HG02840 (cell line): ENCODE measurements around the gene TPRG1L.

Source experiments
- ATAC-seq: cut with Tn5 transposase; IDR thresholded peaks from one replicate; pipeline ENCODE4 v1.9.1; 2021; ENCODE audit warnings: mild to moderate bottlenecking, moderate library complexity, moderate number of reproducible peaks; ENCODE audit not compliant: unreplicated experiment, low FRiP score

The TPRG1L gene

DNA sequence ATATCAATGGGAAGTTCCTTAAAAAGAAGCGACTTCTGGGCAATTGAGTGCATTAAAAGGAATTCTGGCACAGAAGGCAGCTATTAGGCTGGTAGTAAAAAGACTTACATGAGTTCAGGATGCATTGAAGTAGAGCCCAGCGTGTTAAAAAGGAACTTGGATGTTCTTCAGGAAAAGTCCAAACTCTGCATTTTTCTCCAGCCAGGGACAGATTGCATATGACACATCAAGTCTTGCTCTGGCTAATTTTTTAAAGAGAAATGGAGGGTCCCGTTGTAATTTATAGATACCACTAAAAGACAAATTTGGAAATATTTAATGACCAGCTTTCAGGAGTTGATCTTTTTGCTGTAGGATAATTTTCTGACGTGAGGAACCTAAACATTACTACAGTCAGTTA, 1.2 kb downstream of the TPRG1L start:
- ATAC-seq = no peak

DNA sequence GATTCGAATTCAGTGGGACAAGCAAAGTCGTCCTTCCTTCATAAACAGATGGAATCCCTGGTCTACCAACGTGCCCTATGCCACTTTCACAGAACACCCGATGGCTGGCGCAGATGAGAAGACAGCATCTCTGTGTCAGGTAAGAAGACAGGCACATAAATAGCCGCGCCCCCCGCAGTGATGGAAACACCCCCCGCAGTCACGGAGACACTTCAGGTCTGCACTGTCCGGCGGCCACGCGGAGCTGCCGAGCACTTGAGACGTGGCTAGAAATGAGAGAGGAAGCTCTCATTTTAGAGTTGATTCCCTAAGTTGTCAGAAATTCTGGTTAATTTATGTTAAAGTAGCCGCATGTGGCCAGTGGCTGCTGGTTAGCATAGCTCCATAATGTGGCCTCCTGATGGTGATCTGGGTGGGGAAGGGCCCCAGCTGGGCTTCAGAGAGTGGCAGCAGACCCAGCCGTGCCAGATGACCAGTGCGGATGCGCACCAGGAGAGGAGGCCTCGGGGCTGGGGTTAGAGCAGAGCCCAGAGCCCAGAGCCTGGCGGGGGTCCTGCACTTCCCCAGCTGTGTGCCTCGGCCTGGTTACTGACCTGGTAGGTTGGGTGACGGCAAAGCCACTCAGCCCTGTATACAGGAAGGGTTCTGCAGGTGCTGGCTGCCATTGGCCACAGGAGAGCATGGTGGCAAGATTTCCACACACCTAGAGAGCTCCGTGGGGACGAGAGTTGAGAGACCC, 2.9 kb downstream of the TPRG1L start:
- no peak for ATAC-seq

DNA sequence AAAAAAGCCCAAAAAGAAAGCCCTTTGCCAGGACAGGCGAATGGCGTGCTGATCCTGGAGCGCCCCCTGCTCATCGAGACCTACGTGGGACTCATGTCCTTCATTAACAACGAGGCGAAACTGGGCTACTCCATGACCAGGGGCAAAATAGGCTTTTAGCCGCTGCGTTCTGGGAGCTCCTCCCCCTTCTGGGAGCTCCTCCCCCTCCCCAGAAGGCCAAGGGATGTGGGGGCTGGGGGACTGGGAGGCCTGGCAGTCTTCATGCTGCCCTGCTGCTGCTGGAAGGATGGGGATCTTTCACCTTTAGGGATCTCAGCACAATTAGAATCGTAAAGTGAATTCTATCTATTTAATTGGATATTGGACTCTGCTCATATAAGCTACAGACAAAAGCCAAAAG, 3.6 kb downstream of the TPRG1L start:
- no peak for ATAC-seq

DNA sequence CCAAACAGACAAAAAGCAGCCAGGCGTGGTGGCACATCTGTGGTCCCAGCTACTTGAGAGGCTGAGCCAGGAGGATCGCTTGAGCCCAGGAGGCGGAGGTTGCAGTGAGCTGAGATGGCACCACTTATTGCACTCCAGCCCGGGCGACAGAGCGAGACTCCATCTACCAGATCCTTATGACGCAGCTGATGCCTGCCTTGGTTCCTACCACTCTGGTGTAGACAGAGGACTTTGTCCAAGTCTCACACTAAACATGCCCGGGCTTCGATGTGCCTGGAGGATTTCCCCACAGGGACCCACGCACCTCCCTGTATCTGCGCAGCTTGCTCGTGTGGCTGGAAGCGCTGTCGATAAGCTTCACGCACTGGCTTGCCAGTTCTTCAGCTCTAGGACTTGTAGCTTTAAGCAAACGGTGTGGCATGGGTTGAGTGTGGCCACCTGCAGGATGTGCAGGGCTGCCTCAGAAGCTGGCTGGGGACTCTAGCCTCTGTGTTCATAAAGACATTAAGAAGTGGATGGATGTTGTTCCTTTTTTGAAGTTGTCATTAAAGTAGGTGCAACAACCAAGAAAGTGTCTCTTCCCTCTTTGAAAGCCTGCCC, 4.8 kb downstream of the TPRG1L start:
- ATAC-seq = no peak

DNA sequence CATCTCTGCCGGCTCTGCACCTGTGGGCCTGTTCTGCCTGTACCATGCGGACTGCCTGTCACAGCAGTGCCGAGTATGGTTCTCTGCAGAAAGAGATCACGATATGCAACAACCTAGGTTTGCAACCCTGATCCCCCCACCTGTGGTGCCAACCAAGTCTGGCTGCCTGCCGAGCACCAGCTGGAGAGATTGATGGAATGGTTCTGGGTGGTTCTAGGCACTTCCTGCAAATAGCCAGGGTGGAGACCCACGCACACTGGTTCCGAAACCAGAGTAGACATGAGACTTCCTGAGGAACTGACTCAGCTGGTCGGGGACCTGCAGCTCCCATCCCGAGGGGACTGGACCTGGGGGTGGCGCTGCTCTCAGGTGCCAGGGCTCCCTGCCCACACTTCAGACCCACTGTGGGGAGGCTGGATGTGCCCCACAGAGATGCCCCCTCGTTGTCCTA, 5.4 kb downstream of the TPRG1L start:
- ATAC-seq = no peak

DNA sequence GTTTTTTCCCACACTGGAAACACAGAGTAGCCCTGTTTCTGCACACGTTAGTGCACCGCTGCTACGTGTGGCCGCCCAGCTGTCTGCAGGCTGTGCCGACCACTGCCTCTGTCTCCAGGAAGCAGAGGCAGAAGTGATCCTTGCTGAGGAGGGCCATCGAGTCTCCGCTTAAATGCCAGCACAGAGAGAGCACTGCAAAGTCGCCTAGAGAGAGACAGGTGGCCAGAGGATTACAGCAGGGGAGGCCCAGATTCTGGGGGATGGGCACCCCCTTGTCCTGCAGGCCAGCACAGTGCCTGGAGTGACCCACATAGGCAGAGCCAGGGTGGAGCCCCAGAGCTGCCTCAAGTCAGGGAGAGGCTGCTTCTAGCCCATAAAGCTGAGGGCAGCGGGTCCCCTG, 6.1 kb downstream of the TPRG1L start:
- no peak for ATAC-seq

DNA sequence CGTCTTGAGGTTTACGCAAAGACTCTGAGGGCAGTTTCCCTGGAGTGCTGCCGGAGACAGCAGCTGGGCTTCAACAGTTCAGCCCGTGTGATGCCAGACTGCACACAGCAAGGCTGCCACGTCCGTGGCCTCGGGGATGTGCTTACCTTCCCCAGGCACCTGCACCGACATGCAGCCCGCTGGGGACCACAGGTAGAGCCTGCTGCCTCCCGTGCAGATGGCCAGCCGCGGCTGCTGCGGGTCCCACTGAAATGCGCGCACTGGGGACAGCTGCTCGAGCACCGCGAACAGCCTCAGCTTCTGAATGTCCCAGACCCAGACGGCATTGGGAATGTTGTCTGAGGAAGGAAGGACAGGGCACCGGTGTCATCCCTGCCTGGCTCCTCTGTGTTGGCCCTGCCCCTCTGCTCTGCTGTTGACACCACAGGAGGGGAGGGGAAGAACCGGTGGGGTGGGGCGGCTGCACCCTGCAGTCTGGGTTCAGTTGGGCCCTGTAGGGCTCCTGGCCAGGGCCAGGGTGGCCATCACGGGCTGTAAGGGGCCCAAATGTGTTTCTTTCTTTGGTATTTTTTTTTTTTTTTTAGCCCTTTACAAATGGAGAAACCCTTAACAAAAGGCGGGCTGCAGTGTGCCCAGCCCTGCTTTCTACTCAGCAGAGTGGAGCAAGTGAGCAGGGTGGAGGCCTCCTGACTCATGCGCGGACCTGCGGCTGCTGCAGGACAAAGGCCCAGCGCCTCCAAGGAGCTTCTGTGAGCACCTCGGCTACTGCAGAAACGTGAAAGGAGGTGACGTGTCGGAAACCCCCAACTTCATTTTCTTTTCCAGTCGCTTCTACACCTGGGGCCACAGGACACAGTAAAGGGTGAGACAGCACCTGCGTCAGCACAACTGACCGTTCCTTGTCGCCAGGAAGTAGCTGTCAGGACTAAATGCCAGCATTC, 6.8 kb downstream of the TPRG1L start:
- no peak for ATAC-seq

DNA sequence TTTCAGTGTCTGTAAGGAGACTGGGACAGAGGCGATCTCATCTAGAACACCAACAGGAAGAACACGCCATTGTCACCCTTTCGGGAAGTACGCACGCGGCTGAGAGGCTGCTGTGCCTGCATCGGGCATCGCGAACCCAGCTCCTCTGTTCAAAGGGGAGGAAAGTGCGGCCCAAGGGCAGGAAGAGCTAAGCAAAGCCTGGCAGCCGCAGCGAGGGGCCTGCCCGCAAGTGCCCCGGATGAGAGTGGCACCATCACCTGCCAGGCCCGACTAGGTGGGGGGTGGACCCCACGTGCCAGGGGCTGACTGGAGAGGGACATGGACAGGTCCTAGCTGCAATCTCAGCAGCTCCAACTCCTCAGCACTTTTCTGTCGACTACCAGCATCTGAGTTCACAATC, 7.5 kb downstream of the TPRG1L start:
- ATAC-seq = no peak

DNA sequence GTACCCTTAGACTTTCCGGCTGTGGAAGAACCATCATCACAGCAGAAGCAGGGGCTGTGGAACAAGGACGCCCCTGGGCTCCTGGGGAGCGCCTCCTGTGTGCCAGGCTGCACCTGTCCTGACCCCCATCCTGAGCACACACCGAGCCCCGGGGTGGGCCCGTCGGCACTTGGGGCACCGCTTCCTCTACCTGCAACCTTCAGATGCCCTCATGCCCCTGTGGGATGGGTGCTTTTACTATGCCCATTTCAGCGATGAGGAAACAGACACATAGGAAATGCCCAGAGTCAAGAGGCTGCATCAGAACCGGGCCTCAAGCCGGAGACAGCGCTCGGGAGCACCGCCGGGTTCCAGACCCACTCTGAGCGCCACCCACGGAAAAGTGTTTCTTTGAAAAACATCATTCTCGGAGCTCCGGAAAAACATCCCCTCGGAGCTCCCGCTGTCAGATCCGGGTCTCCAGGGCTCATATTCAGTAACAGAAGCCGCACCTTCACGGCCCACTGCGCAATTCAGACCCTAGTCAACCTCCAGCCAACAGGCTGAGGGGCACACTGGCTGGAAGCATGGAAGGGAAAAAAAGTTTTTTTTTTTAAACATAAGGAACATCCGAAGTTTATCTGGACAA, 8.0 kb downstream of the TPRG1L start:
- ATAC-seq = no peak

DNA sequence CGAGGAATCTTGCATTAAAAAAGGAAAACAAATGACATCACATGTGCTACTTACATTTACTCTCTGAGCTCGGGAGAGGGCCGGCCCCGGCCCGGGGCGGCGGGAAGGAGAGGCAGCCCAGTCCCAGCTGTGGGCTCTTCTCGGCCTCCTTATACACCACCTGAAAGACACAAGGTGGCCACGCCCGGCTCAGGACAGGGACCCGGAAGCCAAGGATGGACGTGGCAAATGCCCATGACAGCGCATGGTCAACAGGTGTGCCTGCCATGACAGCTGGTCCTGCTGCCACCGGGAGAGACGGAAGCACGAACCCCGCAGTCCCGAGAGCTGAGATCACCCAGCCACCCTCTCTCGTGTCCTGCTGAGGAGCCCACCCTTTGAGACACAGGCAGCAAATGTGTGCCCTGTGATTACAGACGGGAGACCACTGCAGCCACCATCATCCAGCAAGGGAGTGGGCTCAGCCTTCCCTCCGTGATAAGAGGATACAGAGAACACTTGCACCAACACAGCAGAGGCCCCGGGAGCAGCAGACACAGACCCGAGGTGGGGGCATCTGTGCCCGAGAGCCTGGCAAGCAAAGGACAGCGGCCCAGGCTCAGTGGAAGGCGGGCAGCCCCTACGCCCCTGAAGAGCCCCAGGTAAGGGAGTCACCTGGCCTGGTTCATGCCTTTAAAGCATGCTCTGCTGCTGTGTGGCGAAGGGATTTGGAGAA, 8.7 kb downstream of the TPRG1L start:
- ATAC-seq = no peak

DNA sequence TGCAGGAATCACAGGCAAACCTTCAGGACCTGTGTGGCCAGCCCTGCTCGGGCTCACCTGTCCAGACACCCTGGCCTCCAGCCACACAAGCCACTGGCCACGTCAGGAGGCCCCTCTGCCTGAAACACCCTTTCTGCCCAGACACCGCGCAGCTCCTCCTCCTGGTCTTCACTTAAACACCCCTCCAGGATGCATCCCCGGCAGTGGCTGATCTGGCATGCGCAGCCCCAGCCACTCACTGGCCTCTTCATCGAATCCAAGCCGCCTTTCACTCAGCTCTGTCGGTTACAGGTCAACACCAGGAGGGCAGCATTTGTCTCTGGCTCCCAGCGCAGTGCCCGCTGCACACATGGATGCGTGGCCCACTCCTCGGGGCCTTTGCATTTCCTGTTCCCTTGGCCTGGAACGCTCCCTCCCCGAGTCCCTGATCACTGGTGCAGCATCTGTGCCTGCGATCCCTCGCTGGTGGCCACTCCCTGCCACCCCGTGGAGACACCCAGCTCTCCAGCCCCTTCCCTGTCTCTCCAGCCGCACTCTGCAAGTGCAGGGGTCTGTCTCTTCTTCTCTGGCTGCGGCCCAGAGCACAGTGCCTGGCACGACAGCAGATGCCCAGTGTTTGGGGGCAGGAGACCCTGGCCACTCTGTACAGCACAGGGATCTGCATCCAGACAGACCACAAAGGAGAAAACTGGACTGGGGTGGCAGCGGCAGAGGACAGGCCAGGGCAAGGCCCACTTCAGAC, 9.4 kb downstream of the TPRG1L start:
- ATAC-seq = no peak

DNA sequence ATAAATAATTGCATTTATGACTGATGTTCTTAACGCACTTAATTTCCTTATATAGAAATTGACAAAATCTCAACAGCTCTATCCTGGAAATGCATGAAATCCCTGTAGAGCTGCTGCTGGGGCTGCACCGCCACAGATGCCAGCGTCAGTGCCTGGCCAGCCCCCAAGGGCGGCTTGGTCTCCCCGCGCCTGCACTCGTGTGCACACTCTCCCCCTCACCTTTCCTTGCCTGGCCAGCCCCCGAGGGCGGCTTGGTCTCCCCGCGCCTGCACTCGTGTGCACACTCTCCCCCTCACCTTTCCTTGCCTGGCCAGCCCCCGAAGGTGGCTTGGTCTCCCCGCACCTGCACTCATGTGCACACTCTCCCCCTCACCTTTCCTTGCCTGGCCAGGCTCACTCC, 11.3 kb downstream of the TPRG1L start:
- ATAC-seq = no peak

DNA sequence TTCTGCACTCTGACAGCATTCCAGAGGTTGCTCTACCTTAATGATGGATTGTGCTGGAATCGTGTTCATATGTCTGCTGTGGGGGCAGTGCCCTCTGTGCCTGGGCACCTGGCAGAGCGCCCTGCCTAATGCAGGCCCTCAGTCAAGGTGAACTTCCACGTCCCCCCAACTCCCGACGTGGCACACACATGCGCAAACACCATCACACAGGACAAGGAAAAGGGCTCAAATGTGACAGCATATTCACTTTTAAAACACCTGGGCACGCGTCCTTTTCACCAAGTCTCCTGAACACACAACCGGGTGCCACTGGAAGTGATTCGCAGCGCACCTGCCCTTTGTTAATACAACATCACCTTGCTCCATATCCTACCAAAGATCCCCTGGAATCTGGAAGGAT, 11.7 kb downstream of the TPRG1L start:
- no peak for ATAC-seq

DNA sequence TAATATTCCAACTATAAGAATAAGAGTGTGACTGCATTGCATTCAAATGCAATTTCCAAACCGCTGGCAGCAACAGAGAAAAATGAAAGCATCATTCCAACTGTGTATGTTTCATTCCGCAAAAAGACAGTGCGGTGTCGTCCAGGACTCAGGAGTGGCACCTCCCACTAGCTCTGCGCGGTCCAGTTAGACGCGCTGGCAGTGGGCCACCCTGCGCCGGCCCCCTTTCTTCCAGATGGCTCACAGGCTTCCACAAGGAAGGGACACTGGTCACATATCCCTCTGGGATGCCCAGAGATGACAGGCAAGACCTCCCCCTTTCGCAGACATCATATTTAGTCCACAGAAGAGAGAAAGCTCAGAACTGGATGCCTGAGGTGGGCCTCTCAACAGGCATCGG, 13.2 kb downstream of the TPRG1L start:
- ATAC-seq = no peak

DNA sequence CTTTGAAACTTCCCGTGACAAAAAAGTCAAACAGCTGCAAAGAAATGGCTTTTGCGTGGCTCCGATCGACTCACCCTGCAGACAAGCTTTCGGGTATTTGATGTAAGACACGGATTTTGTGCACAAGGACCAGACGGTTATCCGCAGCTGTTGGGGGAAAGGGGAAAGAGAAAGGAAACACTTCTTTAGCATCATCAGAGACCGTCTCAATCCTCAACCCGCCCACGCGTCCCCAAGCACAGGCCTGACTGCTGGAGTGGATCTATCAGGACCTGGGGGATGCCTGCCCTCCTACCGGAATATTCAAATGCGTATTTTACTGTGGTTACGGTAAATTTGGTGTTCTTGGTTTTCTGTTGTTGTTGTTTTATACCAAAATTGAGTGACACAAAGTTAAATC, 13.9 kb downstream of the TPRG1L start:
- no peak for ATAC-seq

DNA sequence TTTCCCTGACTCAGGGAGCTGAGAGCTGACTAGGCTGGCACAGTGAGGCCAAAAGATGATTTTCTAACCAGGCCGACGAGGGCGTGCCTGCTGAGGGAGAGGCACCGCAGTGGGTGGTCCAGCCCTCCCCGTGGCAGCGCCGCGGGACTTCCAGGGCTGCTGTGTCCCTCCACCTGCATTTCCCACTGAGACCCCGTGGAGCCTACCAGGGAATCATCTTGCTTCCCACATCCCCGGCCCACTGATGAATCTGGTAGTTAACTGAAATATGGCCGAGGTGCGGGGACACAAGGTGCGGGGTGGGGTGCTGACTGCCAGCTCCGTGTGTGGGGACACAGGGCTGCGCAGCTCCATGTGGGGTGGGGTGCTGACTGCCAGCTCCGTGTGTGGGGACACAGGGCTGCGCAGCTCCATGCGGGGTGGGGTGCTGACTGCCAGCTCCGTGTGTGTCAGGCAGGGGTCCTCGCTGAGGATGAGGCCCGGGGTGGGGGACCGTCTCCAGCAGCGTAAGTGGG, 14.6 kb downstream of the TPRG1L start:
- ATAC-seq = no peak

DNA sequence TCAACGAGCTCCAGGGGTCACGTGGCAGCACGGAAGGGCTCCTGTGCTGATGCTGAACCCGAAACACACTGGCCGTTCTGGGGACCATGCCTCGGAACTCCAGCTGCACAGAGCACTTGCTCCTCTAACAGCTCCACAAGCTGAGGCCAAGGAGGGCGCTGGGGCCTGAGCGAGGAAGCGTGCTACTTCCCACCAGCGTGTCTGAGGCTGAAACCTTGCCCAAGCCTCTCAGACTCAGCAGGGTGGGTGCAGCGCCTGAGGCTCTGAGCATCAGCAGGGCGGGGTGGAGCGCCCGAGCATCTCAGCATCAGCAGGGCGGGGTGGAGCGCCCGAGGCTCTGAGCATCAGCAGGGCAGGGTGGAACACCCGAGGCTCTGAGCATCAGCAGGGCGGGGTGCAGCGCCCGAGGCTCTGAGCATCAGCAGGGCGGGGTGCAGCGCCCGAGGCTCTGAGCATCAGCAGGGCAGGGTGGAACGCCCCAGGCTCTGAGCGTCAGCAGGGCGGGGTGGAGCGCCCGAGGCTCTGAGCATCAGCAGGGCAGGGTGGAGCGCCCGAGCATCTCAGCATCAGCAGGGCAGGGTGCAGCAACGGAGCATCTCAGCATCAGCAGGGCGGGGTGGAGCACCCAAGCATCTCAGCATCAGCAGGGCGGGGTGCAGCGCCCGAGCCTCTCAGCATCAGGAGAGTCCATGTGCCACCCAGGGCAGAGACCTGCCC, 15.5 kb downstream of the TPRG1L start:
- no peak for ATAC-seq

DNA sequence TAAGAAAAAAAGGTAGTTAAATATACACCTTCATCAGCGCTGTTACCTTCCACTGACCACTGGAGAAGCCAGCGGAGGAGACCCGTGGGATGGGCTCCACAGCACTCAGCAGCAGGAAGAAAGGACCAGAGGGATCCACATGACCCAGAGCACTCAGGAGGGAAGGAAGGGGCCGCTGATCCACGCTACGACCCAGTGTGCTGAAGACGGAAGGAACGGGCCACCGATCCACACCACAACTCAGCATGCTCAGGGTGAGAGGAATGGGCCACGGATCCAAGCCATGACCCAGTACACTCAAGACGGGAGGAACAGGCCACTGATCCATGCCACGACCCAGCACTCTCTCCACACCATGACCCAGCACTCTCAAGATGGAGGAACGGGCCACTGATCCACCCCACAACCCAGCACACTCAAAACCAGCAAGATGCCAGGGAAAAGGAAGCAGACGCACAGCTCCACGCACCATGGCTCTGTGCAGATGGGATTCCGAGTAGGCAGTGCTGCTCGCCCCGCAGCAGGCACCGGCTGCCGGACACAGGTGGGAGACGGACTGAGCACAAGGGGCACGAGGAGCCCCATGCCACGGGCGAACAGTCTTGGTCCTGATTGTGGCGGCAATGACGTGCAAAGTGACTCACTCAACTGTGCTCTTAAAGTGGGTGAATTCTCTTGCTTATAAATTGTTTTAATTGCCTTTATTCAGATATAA, 16.4 kb downstream of the TPRG1L start:
- ATAC-seq = no peak
